ENCODE results near the gene PRDM1.
"Not testable (repeated sequence)": the region's sequence is repeated elsewhere in the genome, so short reads cannot be mapped to it uniquely, and the experiment has no call there.

The PRDM1 gene

DNA sequence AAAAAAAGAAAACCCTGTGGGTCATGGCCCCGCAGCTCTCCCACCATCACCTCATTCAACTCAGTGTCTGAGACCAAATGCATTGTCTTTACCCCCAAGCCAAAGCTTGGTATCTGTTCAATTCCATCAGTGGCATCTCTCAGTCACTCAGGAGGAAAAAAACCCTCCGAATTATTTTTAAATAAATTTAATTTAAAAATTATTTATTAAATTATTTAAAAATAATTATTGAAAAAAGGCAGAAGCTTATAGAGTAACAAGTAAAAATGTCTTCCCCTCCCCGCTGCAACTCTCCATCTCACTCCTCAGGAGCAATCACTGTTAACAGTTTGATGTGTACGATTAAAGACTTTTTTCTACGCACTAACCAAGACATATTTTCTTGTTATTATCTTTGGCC is 50.7 kb downstream of the PRDM1 start:
- DNase-seq (ENCODE audit: low read depth in 2 of 2): no peak

DNA sequence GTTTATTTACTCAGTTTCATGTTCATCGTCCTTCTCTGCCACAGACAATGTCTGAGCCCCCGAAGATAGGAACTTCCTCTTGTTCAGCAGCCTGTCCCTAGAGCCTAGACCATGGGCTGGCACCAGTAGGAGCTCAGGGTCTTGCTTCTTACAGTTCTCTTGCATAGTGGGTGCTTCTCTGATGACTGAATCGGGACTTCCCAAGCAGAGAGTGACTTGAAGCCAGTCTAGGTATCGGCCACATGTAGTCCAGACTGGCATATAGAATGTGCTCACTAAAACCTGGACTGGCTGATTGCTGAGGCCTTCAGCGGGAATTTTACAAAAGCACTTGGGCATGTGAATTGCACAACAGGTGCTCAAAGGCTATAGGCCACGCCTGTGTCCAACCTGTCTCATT is 52.0 kb downstream of the PRDM1 start:
- DNase-seq (ENCODE audit: low read depth in 2 of 2): no peak

DNA sequence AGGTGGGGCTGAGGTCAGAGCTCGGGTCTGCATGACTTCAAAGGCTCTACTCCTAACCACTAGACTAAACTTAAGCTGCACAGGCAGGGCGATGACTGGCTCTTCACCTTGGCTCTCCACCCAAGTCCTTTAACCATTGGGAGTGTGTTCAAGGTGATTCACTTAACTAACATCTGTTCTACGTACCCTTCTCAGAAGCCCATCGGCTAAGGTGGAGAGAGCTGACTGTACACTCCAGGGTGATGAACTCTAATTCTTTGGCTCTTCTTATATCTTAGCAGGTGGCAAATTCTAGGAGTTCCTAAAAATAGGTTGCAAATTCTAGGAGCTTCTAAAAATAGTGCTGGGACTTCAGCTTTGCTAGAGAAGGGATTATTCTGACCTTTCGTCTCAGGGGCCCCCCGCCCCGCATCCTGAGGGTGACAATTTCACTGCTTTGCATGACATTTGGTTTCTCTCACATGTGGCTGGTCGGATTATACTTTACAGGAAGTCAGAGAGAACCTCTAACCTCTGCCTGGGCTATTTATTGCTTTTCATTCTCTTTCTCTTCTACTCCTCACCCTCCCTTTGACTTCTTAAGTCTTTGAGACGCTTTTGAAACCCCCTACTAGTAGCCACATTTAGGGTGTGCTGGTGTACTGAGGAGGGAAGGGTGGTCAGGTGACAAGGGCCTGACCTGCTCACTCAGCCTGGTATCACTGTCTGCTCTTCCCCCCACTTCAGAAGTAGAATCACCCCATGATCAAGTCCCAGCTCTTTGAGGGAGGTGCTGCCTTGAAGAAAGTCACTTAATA is 55.5 kb downstream of the PRDM1 start:
- no peak for DNase-seq (ENCODE audit: low read depth in 2 of 2)

DNA sequence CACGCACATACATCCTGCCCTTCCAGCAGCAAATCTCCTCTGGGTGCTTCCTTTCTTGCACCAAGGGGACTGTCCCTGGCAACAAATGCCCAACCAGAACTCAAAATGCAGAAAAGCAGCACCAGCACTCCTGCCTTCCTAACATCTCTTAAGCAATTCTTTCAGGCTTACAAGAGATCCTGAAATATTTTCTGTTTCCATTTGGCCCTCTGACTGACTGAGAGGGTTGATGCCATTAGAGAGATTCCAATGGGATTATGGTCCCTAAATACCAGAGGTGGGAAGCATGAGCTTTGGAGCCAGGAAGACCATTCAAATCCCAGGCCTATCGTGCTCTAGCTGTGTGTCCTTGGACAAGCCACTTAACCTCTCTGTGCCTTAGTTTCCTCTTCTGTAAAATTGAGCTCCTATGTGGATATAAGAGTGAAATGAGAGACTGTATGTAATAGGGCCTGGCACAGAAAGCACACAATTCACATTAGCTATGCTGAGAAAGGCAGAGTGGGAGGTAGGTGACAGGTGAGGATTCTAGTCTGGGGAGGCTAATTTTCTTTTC is 56.8 kb downstream of the PRDM1 start:
- DNase-seq (ENCODE audit: low read depth in 2 of 2): no peak

DNA sequence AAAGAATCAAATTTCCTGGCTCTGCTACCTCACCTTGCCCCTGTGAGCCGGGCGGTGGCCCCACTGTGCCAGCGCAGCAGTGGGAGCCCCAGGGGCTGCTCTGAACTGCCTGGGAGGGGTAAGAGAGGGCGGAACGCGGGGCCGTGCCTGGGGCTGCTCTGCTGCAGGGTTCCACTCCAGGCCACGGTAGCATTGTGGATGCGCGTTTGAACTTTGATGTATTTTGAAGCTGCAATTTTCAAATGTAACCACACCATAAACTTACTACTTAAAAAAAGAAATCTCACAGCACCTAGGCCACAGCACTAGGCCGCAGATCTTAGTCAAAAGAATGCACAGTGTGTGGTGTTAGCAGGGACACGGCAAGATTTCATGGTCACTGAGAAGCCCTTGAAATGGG is 57.5 kb downstream of the PRDM1 start:
- no peak for DNase-seq (ENCODE audit: low read depth in 2 of 2)

DNA sequence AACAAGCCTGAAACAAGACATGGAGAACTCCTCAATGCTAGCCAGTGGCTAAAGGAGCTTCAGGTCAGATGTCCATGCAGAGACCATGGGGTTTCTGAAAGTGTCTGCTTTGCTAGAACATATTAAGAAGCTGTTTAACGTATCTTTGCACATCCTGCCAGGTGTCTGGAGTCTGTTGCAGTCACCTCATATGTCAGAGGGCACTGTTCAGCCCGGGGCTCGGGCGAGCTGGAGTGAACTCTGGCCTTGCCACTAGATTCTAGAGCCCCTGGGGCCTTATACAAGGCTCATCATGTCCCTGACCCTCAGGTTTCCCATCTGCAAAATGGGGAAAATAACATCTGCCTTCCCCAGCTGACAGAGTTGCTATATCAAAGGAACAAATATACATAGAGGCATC is 59.0 kb downstream of the PRDM1 start:
- DNase-seq (ENCODE audit: low read depth in 2 of 2): no peak

DNA sequence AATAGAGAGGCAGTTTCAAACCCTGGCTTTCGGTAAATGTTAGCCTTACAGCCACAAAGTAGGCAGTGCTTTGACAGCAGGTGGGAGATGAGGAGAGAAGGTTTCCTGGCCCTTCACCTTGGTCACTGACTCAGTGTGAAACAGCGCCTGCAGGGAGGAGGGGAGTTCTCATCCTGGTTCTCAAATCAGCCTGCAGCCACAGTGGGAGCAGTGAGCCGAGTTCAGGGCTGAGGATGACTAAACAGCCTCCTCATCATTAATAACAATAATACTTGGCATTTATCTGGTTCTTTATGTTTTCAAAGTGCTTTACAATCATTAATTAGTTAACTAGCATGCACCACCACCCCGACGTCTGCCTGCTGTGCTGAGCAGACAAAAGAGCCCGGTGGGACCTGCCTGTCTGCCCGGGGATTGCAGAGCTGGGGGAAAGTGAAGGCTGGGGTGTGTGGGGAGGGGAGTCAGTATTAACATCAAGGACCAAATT is 59.6 kb downstream of the PRDM1 start:
- DNase-seq (ENCODE audit: low read depth in 2 of 2): no peak

DNA sequence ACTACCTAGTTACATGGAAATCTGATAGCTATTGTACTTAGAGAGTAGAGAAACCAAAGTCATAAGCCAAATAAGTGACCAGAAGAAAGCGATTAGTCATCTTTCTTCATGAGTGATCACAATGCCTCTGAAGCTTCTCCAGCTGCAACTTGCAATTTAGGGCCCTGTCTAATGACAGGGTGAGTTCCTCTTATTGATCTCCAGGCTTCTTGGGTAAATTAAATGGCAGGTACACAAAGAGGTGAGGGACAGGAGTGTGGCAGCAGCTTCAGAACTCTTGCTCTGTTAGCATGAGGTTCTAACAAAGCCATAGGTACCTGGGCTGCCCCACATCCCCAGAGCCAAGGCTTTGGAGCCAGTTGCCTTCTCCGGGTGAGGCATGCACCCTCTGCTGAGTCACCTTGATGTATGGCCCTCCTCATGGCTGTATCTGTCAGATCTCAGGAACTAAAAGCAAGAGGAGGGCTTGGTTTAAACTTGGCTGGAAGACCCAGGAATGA is 60.8 kb downstream of the PRDM1 start:
- no peak for DNase-seq (ENCODE audit: low read depth in 2 of 2)

DNA sequence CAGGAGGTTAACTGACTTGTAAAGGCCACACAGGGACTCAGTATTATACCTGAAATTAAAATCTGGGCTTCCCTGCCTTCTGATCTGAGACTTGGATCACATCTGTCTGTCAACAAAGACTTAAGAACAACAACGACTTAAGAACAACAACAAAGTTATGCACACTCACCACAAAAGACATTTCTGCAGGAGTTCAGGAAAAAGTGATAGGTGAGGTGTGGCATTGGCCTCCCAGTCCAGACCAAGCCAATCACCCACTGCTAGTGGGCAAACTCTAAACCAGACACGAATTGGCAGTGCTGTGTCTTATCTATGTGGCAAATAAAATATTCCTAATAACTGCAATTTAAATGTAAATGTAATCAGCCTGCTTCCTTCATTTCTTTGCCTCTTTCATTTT is 61.3 kb downstream of the PRDM1 start:
- no peak for DNase-seq (ENCODE audit: low read depth in 2 of 2)

DNA sequence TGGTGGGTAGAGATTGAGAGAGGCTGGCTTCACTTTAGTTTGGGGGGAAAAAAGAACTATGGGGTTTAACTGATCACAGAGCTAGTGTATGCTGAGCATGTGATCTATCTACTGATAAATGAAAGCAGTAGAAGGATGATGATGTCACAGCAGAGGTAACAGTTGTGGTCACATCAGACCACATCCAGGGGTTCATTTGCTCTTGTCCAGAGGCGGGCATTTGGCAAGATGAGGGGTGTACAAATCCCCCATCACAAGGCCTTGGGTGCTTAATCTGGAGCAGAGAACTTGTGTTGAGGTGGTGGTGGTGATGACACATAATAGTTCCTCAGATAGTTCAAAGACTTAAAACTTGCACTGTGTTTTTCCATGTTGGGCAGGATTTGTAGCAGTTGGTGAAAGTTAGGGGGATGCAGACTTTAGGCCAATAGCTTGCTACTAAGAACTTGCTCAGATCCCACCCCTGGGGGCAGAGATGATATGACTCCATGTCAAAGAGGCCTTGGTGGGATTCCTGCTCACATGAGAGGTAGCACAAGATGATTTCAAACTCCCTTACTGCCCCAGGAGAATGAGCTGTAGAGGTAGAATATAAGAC is 63.4 kb downstream of the PRDM1 start:
- DNase-seq (ENCODE audit: low read depth in 2 of 2): no peak

DNA sequence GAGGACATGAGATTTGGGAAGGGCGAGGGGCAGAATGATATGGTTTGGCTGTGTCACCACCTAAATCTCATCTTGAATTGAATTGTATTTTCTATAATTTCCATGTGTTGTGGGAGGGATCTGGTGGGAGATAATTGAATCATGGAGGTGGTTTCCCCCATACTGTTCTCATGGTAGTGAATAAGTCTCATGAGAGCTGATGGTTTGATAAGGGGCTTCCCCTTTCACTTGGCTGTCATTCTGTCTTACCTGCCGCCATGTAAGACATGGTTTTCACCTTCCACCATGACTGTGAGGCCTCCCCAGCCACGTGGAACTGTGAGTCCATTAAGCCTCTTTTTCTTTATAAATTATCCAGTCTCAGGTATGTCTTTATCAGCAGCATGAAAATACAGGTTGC is 66.3 kb downstream of the PRDM1 start:
- DNase-seq (ENCODE audit: low read depth in 2 of 2): not testable (repeated sequence)

DNA sequence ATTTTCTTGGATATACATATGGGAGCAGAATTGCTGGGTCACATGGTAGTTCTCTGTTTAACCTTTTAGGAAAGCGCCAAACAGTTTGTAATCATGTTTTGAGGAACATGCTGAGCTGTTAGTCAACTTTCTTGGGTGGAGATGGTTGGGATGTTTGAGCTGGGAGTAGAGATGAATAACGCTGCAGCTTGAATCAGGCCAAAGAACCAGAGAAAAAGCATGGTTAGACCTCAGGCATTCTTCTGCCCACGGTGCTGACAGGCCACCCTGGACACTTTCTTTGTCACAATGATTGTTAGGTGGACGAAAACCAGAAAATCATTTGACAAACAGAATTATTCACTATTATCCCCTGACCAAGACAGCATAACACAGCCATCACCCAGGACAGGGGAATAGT is 66.8 kb downstream of the PRDM1 start:
- no peak for DNase-seq (ENCODE audit: low read depth in 2 of 2)

DNA sequence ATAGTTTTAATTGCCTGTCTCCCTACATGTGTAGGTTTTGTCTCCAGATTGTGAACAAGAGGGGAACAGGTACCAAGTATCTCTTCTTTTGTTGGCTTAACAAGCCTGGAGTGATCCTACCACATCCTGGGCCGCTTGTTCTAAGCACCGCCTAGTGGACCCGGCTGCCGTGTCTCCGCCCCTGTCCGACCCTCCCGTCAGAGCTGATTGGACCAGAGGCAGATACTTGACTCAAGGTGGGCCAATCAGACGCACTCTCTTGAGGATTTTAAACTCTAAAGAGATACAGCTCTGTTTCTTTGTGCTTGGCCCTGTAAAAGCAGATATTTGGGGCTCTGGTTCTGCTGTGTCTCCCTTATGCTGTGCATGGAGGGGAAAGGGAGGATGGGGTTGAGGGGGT is 68.2 kb downstream of the PRDM1 start:
- no peak for DNase-seq (ENCODE audit: low read depth in 2 of 2)

DNA sequence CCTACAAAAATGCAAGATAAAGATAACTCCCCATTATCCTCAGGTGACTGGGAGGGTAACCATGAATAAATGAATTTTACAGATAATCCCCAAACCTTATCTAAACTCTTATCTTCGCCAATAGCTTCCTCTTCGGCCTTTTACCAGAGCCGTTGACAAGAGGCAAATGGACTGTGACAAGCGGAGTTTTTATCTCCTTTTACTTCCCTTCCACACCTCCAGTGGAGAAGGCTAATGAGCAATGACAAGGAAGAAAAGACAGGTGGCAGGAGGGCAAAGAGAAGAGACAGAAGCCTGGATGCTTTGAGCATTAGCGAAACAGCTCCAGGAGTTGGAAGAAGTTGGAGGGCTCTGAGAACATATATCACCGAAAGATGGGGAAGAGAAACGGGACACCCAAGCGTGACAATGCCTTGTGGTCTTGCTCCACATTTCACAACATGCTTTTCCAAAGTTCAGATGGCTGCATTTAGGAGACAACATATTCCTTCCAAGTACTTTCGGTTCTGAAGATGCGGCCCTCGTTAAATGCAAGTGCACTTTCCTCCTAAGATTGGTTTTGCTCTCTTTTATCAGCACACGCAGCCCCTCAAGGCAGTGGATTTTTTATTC is 69.2 kb downstream of the PRDM1 start:
- no peak for DNase-seq (ENCODE audit: low read depth in 2 of 2)

DNA sequence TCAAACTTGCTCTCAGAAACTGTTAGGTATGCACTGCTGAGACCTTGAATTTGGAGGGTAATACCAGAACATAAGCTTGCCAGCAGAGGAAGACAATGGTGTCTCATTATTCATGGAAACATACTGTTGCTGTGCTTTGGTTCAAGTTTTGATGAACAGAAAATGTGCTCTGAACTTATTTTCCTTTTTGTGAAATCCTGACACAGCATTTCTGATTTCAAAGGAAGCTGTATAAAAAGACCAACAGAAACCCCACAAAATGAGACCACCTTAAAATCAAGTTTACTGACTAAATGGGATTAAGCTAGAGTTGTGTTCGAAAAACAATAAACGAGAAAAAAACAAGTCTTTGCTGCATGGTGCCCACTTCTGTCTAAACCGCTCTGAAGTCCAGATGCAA is 70.3 kb downstream of the PRDM1 start:
- DNase-seq (ENCODE audit: low read depth in 2 of 2): no peak

DNA sequence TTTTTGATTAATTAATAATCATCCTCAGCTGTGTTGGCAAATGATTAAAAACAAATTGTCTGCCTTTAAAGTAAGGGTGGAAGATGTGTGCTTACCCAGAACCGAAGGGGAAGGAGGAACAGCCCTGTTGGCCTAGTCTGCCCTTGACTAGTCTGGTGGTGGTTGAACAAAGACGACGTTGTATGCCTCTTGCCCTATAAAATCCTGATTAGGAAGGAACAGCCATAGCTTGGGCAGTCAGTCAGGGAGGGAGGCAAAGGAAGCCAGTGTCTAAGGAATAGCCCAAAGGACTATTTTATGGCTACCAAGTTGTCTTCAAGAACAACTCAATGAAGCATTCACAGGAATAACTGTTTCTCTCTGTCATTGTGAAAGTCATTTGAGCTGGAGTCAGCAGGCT is 70.7 kb downstream of the PRDM1 start:
- no peak for DNase-seq (ENCODE audit: low read depth in 2 of 2)

DNA sequence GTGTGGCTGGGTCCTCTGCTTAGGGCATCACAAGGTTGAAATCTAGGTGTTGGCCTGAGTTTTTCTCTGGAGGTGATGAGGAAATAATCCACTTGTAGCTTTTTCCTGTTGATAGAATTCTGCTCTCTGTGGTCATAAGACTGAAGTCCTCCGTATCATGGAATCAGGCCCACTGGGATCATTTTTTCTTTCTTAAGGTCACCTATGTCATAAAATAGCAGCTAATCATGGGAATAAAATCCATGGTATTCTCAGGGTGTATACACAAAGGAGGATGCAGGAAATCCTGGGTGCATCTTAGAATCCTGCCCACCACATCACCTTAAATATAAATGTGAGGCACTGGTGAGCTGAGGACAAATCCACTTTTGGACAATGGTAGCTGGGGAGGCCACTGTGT is 72.7 kb downstream of the PRDM1 start:
- no peak for DNase-seq (ENCODE audit: low read depth in 2 of 2)

Measured in stimulated activated CD8-positive, alpha-beta memory T cell treated with anti-CD3 and anti-CD28 coated beads, Interleukin-2, amount 100 ng/mL, for 1 hour (primary cell).